Fibroblast of skin of left quadriceps (primary cell): ENCODE results near the gene RAB3C.
"Not testable (repeated sequence)": the region's sequence is repeated elsewhere in the genome, so short reads cannot be mapped to it uniquely, and the experiment has no call there.

Source experiments
- DNase-seq, 2 experiments: peaks; one replicate each; pipeline ENCODE4 v3.0.0-alpha.2; 2013; ENCODE audit warnings: low read depth in 2 of 2

The RAB3C gene

GRCh38 chr5:58602889-58603288 is 20.0 kb downstream of the RAB3C start:
- DNase-seq: not testable (repeated sequence)

DNA sequence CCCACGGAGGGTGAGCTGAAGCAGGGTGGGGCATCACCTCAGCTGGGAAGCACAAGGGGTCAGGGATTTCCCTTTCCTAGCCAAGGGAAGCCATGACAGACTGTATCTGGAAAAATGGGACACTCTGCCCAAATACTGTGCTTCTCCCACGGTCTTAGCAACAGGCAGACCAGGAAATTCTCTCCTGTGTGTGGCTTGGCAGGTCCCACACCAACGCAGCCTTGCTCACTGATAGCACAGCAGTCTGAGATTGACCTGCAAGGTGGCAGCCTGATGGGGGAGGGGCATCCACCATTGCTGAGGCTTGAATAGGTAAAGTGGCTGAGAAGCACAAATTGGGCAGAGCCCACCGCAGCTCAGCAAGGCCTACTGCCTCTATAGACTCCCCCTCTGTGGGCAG is 23.2 kb downstream of the RAB3C start:
- no peak for DNase-seq

GRCh38 chr5:58615972-58616371 is 33.1 kb downstream of the RAB3C start:
- DNase-seq: no peak

- no peak for DNase-seq
Measured at GRCh38 chr5:58617241-58617640, 34.4 kb downstream of the RAB3C start.

- DNase-seq: no peak
Measured at GRCh38 chr5:58620336-58620735, 37.5 kb downstream of the RAB3C start.

DNA sequence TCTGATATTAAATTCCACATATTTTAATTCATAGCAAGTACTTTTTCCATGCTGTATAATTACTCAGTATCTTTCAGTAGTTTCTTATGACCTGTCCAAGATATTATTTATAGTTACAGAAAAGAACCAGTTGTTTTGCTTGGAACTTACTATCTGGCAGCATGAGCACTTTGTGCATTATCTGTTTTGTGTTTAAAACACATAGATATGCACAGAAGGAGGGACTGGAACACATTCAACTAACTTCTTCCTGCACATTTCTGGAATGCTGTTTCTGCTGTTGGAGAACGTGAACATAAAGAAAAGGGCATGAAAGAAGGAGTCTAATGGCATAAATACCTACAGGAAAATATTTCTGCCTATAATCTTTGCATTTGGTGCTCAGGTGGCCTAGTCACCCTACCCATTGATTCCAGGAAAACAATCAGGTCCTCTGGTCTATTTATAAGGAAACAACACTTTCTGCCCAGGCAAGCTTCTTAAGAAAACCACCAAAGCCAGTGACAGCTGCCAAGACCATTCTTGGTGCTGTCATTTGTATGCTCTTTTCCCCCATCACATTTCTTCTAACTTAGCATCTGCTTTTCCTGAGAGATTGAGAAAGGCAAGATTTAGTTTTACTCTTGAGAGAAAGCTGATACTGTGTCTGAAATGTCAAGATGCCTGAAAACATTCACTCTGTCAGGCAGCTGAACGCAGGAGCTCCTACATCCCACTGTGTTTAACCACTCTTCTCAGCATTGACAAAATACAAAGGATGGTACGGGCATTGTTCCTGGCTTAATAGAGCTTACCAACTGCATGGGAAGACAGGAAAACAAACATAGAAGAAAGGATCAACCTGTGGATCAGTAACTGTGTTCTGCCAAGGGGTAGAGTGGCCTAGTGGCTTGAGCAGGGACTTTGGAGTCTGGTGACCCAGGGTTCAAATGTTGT is 40.3 kb downstream of the RAB3C start:
- DNase-seq: no peak

DNA sequence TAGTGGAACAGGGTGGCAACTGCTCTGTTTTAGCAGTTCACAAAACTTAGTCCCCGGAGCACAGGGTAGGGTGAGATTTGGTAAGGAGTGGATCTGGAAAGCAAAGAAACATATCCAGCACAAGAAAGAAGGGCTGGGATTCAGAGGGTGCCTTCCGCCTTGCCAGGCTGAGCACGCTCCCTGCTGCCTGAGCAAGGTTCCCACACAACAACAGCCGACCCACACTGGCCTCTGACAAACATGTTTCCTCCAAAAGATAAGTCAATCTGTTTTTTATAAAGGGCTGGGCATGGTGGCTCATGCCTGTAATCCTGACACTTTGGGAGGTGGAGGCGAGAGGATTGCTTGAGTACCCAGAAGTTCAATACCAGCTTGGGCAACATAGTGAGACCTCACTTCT is 45.8 kb downstream of the RAB3C start:
- DNase-seq: no peak

- no peak for DNase-seq
Measured at GRCh38 chr5:58629271-58630159, 46.6 kb downstream of the RAB3C start.

DNA sequence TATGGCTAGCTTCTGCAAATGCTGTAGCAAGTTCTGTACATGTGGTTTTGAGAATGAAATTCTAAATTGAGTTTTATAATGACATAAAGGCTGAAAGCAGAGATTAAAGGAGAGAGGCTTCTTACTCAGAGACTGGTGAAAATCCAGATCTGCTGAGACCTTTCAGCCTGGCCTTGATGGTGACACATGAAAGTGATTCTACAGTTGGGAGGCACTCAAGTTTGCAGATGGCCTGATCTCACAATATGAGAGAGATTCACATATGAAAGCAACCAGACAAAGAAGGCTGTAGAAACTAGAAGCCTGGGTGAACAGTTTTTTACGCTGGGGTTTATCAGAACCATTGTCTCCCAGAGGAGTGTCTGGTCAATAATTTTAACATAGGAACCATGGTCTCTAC is 49.0 kb downstream of the RAB3C start:
- no peak for DNase-seq

DNA sequence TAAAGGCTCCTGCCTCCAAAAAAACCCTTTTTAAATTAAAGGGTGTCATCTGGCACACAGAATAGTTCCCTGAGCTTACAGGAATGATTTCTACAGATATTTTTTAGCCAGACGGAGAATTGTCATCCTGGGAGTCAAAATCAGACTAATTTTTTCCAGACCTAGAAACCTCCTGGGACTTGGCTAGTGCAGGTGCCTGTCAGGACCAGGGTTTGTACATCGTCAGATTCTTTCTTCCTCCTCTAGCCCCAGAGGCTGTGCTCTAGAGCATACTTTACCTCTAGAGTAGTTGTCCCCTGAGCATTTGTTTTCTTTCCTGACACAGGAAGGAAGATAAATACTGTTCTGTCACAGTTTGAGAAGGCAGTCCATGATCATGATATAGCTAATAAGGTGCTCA is 52.5 kb downstream of the RAB3C start:
- no peak for DNase-seq

- DNase-seq: no peak
Measured at GRCh38 chr5:58640011-58640410, 57.1 kb downstream of the RAB3C start.

DNA sequence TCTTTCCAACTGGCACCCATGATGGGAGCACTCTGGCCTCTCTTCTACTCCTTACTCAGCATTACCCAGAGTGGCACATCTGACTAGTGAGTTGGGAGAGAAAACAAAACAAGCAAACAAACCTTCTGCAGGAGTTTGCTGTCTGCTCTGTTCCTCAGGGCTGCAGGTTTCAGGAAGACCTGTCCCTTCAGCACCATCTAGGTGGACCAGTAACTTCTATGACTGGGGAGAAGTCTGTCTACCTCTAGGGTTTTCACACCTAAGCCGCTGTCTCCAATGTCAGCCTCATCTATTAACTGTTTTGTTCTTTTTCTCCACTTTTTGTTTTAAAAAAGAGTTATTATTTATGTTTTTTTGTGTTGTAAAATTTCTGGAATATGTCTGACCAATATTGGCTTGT is 58.7 kb downstream of the RAB3C start:
- DNase-seq: no peak

- no peak for DNase-seq
Measured at GRCh38 chr5:58648846-58649245, 66.0 kb downstream of the RAB3C start.

DNA sequence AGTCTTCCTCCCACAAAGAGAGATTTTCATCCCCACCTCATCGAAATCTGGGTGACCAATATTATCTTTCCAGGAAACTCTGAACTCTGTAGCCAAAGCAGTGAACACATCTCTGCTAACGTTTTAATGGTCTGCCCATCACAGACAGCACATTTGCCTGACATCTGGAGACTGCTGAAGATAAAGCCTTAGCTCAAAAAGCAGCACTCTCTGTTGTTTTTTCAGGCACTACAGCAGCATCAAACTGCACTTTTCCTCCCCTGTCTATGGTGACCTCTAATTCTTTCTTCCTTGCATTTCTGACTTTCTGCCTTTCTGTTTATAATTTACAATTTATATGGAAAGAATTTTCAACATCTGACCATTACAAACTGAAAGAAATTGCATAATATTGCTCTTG is 66.8 kb downstream of the RAB3C start:
- DNase-seq: no peak

GRCh38 chr5:58653521-58653920 is 70.6 kb downstream of the RAB3C start:
- DNase-seq: no peak

DNA sequence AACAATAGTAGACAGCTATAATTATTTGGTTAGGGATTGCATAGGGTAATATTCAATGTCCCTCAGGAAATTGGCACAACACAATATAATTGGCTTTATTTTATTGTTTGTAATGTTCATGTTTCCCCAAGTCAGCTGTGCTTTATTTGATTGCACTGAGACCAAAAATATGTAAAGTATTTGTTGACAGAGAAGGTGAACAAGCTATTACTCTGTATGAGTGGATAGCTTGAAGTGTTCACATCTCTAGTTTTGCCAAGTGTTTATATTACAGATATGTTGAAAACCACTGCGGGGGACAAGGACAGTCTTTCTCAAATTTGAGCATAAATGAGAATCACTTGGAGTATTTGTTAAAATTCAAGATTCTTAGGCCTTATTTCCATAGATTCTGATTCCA is 83.3 kb downstream of the RAB3C start:
- DNase-seq: no peak

- DNase-seq: peak; percentile 20 to 21
Measured at GRCh38 chr5:58666598-58667581, 84.0 kb downstream of the RAB3C start.

- no peak for DNase-seq
Measured at GRCh38 chr5:58670582-58670981, 87.7 kb downstream of the RAB3C start.

GRCh38 chr5:58671155-58671554 is 88.3 kb downstream of the RAB3C start:
- DNase-seq: no peak

DNA sequence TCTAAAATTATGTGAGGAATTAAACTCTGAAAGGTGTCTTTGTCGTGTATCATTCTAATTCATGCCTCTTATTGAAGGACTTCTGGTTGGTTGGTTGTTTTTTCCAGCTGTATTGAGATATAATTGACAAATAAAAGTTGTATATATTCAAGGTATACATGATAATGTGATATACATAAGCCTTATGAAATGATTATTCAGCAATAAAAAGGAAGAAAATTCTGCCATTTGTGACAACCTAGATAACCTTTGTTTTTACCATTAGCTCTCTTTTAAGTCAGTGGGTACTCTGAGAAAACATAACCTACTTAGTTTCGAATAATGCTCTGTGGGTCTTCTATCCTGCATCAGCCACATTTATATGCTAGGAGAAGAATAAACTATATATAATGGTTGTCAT is 89.6 kb downstream of the RAB3C start:
- no peak for DNase-seq

DNA sequence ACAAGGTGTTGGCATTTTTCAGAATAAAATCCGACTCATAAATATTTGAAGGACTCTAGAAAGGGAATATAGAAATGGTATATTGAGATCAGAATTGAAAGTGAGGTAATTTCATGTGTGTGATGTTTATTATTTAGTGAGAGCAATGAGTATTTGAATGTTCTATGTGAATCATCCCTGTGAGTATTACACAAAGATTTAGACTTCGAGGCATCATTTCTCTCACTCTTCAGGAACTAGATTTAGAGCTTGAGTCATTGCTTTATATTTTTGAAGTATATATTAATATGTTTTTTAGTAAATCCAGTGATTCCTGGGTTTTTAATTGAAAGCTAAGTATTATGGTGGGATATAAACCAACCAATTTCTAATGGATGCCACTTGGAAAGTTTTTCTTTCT is 91.2 kb downstream of the RAB3C start:
- no peak for DNase-seq

GRCh38 chr5:58674711-58675110 is 91.8 kb downstream of the RAB3C start:
- DNase-seq: no peak
